Common myeloid progenitor, CD34-positive (primary cell): ENCODE results near the gene KIF13A.
"Not testable (repeated sequence)": the region's sequence is repeated elsewhere in the genome, so short reads cannot be mapped to it uniquely, and the experiment has no call there.

Experiments used
- CTCF ChIA-PET: fragments of 350-600 bp; sonication (Branson Sonifier 250); formaldehyde crosslinking; loops from one replicate; lab custom pipeline; 2021; ENCODE audit warnings: antibody characterized with exemption; lab: Charles Lee
- POLR2A ChIA-PET: fragments of 350-600 bp; sonication (Branson Sonifier 250); formaldehyde crosslinking; loops from one replicate; lab custom pipeline; 2021; ENCODE audit warnings: antibody characterized with exemption; lab: Charles Lee
- DNase-seq, 3 donors: peaks; one replicate each; pipeline versions ENCODE4 v3.0.0 to v3.0.0-alpha.2; 2013
- H3K27ac ChIP-seq, 2 experiments: 1 replicate in 1 of 2; 2 replicates in 1 of 2; pipeline ENCODE4 v1.7.0; 2013; ENCODE audit warnings: inconsistent platforms in 2 of 2, low read length in 2 of 2, mild to moderate bottlenecking in 2 of 2, low read depth in 1 of 2, moderate library complexity in 1 of 2; ENCODE audit not compliant: severe bottlenecking in 2 of 2, insufficient read depth in 1 of 2, poor library complexity in 1 of 2
- H3K27me3 ChIP-seq, 5 experiments: replicated peaks in 2 of 5; 1 replicate in 3 of 5; 2 replicates in 2 of 5; pipeline versions ENCODE4 v1.6.1 to v1.7.0; 2013; ENCODE audit warnings: low read length in 4 of 5, mild to moderate bottlenecking in 2 of 5, moderate library complexity in 2 of 5, inconsistent platforms in 1 of 5; ENCODE audit not compliant: insufficient read depth in 5 of 5, control insufficient read depth in 4 of 5
- H3K36me3 ChIP-seq, 4 experiments: 1 replicate in 2 of 4; 2 replicates in 2 of 4; pipeline versions ENCODE4 v1.6.1 to v1.7.0; 2013; ENCODE audit warnings: low read length in 3 of 4, control low read depth in 1 of 4, mild to moderate bottlenecking in 1 of 4; ENCODE audit not compliant: control insufficient read depth in 4 of 4, insufficient read depth in 4 of 4
- H3K4me1 ChIP-seq, 4 experiments: 1 replicate in 3 of 4; 2 replicates in 1 of 4; pipeline versions ENCODE4 v1.6.1 to v1.7.1; 2013; ENCODE audit warnings: low read length in 3 of 4, mild to moderate bottlenecking in 3 of 4, control low read depth in 1 of 4, inconsistent platforms in 1 of 4, moderate library complexity in 1 of 4; ENCODE audit not compliant: control insufficient read depth in 4 of 4, insufficient read depth in 4 of 4; ENCODE audit errors: control extremely low read depth in 1 of 4
- H3K4me3 ChIP-seq, 7 experiments: 1 replicate in 4 of 7; 2 replicates in 3 of 7; pipeline versions ENCODE4 v1.5.1 to v1.7.0; 2013; ENCODE audit warnings: mild to moderate bottlenecking in 7 of 7, low read length in 6 of 7, moderate library complexity in 6 of 7, inconsistent platforms in 2 of 7, low read depth in 2 of 7, control low read depth in 1 of 7; ENCODE audit not compliant: insufficient read depth in 4 of 7, control insufficient read depth in 1 of 7; ENCODE audit errors: extremely low read depth in 1 of 7
- H3K9me3 ChIP-seq, 5 experiments: 1 replicate in 4 of 5; 2 replicates in 1 of 5; pipeline versions ENCODE4 v1.6.1 to v1.7.1; 2013; ENCODE audit warnings: low read length in 4 of 5, mild to moderate bottlenecking in 2 of 5, inconsistent platforms in 1 of 5, low read depth in 1 of 5, moderate library complexity in 1 of 5; ENCODE audit not compliant: control insufficient read depth in 4 of 5, insufficient read depth in 2 of 5; ENCODE audit errors: control extremely low read depth in 1 of 5
- WGBS: methylation state at CpG from one replicate; pipeline ENCODE4 v1.1.5; 2013; ENCODE audit not compliant: insufficient coverage; 5-methylcytosine and 5-hydroxymethylcytosine counted together

Gene KIF13A

GRCh38 chr6:17817763-17818162 is 169.7 kb downstream of the KIF13A start:
- H3K4me1 ChIP-seq = peaks cover 0 to 5% (median 0%) of the 10 kb centered on the region in 4 experiments
- DNase-seq = no peak
- no peak overlapping the region for H3K4me3 ChIP-seq
- no peak overlapping the region for H3K27ac ChIP-seq
- no peaks in the 10 kb centered on the region for H3K27me3 ChIP-seq
- peaks cover 5 to 29% (median 13%) of the 10 kb centered on the region in 4 experiments for H3K36me3 ChIP-seq
- CTCF ChIA-PET = interaction anchor here (1.0 to 3.6 kb wide), 5 partner anchors 13 to 657 kb away, joined by 3 to 15 read pairs (median 3); partner anchors contain the start of gene NHLRC1
- WGBS = no CpG with 5 or more reads among the region's 1 CpG
- POLR2A ChIA-PET = interaction anchor here (0.8 kb wide), 1 partner anchor 304 kb away, joined by 3 read pairs; no protein-coding TSS in a partner anchor
- H3K9me3 ChIP-seq = no peaks in the 10 kb centered on the region

- no peak for DNase-seq
- POLR2A ChIA-PET = no interaction called here
- H3K4me1 ChIP-seq = peaks cover 0 to 5% (median 0%) of the 10 kb centered on the region in 4 experiments
- 97% methylated on average over 12 of the region's 14 CpGs for WGBS
- no peak overlapping the region for H3K27ac ChIP-seq
- H3K36me3 ChIP-seq = peaks cover 2 to 33% (median 12%) of the 10 kb centered on the region in 4 experiments
- peaks cover 0 to 2% (median 0%) of the 10 kb centered on the region in 5 experiments for H3K9me3 ChIP-seq
- no peaks in the 10 kb centered on the region for H3K27me3 ChIP-seq
- CTCF ChIA-PET = interaction anchor here (0.6 to 3.6 kb wide), 4 partner anchors 13 to 305 kb away, joined by 3 to 15 read pairs (median 4); partner anchors contain the start of gene NHLRC1
- H3K4me3 ChIP-seq = no peak overlapping the region
These were observed 170.4 kb downstream of the KIF13A start for GRCh38 chr6:17816921-17817611.

GRCh38 chr6:17813542-17813941 is 173.9 kb downstream of the KIF13A start:
- Histone ChIP-seq H3K4me1 (peaks cover 0 to 7% (median 2%) of the 10 kb centered on the region in 4 experiments), H3K27ac (no peak overlapping the region), H3K27me3 (no peaks in the 10 kb centered on the region), H3K9me3 (peaks cover 0 to 2% (median 0%) of the 10 kb centered on the region in 5 experiments), H3K4me3 (no peak overlapping the region), H3K36me3 (peaks cover 5 to 35% (median 9%) of the 10 kb centered on the region in 4 experiments)
- ChIA-PET CTCF (interaction anchor here (0.6 to 1.4 kb wide), 4 partner anchors 8 to 657 kb away, joined by 3 to 9 read pairs (median 3); no protein-coding TSS in a partner anchor), POLR2A (no interaction called here)
- 100% methylated on average over 2 of the region's 6 CpGs for WGBS
- DNase-seq = no peak

GRCh38 chr6:17812311-17812710 is 175.1 kb downstream of the KIF13A start:
- H3K9me3 ChIP-seq = peaks cover 0 to 2% (median 2%) of the 10 kb centered on the region in 5 experiments
- H3K27me3 ChIP-seq = no peaks in the 10 kb centered on the region
- DNase-seq = no peak
- 96% methylated on average over 7 of the region's 8 CpGs for WGBS
- CTCF ChIA-PET = interaction anchor here (1.2 to 1.4 kb wide), 2 partner anchors 8 to 9 kb away, joined by 3 to 9 read pairs; no protein-coding TSS in a partner anchor
- peaks cover 0 to 9% (median 2%) of the 10 kb centered on the region in 4 experiments for H3K4me1 ChIP-seq
- POLR2A ChIA-PET = no interaction called here
- no peak overlapping the region for H3K27ac ChIP-seq
- H3K4me3 ChIP-seq = no peak overlapping the region
- peaks cover 9 to 43% (median 14%) of the 10 kb centered on the region in 4 experiments for H3K36me3 ChIP-seq

GRCh38 chr6:17808609-17809008 is 178.8 kb downstream of the KIF13A start:
- Histone ChIP-seq H3K9me3 (peaks cover 0 to 2% (median 2%) of the 10 kb centered on the region in 5 experiments), H3K27me3 (no peaks in the 10 kb centered on the region), H3K27ac (no peak overlapping the region), H3K36me3 (peaks cover 9 to 36% (median 18%) of the 10 kb centered on the region in 4 experiments), H3K4me3 (peak overlapping the region in 1 of 7 experiments; percentile 42), H3K4me1 (peaks cover 0 to 9% (median 2%) of the 10 kb centered on the region in 4 experiments)
- 51% methylated on average over 3 of the region's 5 CpGs for WGBS
- POLR2A ChIA-PET = no interaction called here
- no peak for DNase-seq
- CTCF ChIA-PET = no interaction called here

GRCh38 chr6:17807431-17807830 is 180.0 kb downstream of the KIF13A start:
- H3K4me3 ChIP-seq, H3K27ac ChIP-seq, H3K27me3 ChIP-seq, H3K9me3 ChIP-seq, POLR2A ChIA-PET, H3K4me1 ChIP-seq, CTCF ChIA-PET: not testable (repeated sequence)
- H3K36me3 ChIP-seq = peaks cover 10 to 36% (median 19%) of the 10 kb centered on the region in 4 experiments
- no CpG with 5 or more reads among the region's 5 CpGs for WGBS
- peak in 2 of 3 donors; percentile 52 to 73 for DNase-seq

- Histone ChIP-seq H3K4me3 (no peak overlapping the region), H3K36me3 (peaks cover 19 to 59% (median 25%) of the 10 kb centered on the region in 4 experiments), H3K27ac (no peak overlapping the region), H3K27me3 (no peaks in the 10 kb centered on the region), H3K9me3 (peaks cover 0 to 2% (median 0%) of the 10 kb centered on the region in 5 experiments), H3K4me1 (peaks cover 0 to under 1% (median 0%) of the 10 kb centered on the region in 4 experiments)
- 100% methylated on average over 1 of the region's 5 CpGs for WGBS
- no peak for DNase-seq
- CTCF ChIA-PET = interaction anchor here (0.6 to 3.0 kb wide), 18 partner anchors 8 to 650 kb away, joined by 3 to 15 read pairs (median 5); partner anchors contain the start of gene NUP153
- POLR2A ChIA-PET = no interaction called here
These were observed 184.0 kb downstream of the KIF13A start for GRCh38 chr6:17803409-17803808.
